A673 (cell line): Measurements from ENCODE around the gene C19orf44.
"Not testable (repeated sequence)": the region's sequence is repeated elsewhere in the genome, so short reads cannot be mapped to it uniquely, and the experiment has no call there.

ENCODE experiments used
- CTCF ChIP-seq: fragments of 300-800, 200-600 bp; sonication (generic); conservative IDR thresholded peaks from 2 replicates; pipeline ENCODE4 v1.5.1; 2017; ENCODE audit warnings: low read depth, mild to moderate bottlenecking, antibody characterized with exemption, low read length, moderate library complexity, mixed read lengths
- EZH2 ChIP-seq: fragments of 200-600 bp; sonication (generic); IDR thresholded peaks from 2 replicates; pipeline ENCODE4 v1.6.1; 2017; ENCODE audit warnings: borderline replicate concordance, low read depth, mild to moderate bottlenecking, mixed read lengths, antibody characterized with exemption, low read length; ENCODE audit not compliant: poor library complexity, severe bottlenecking

- TF ChIP-seq CTCF, EZH2: not testable (repeated sequence)
These were observed 29.3 kb upstream of the C19orf44 start for GRCh38 chr19:16466802-16467427.
